HepG2 (cell line): ENCODE measurements around the gene ANKS1B.

Experiments
- EP300 ChIP-seq, 3 experiments: sonication (generic) in 1 of 3; formaldehyde crosslinking in 1 of 3; IDR thresholded peaks; 2 replicates each; pipeline versions ENCODE4 v1.5.1 to v1.6.1; 2011 to 2020; ENCODE audit warnings: low read depth in 2 of 3, low read length in 2 of 3, borderline replicate concordance in 1 of 3, improper control_type of control experiment in 1 of 3, mild to moderate bottlenecking in 1 of 3, missing genetic modification reagents in 1 of 3, moderate library complexity in 1 of 3
- TF ChIP-seq, protein P1 (sequence below): sonication (generic); formaldehyde crosslinking; IDR thresholded peaks from 2 replicates; pipeline ENCODE4 v1.5.0; 2020; ENCODE audit warnings: mild to moderate bottlenecking, missing genetic modification reagents

DNA sequence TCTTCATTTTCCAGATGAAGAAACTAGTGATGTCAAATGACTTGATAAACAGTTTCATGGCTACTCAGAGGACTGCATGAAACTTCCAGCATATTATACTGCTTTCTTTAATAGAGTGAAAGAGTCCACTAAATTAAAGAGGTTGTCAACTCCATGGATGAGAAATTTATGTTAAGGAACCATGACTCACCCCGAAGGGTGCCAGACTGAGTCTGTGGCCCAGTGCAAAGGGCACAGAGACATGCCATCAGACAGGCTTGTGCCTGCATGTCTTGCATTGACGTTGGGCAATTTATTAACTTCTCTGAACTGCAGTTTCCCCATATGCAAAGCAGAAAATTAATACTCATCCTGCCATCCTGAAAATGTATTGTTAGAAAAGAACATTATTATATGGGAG, 957.3 kb downstream of the ANKS1B start:
- no peak for TF ChIP-seq EP300 (IDR thresholded peaks at IDR 0.05; ENCODE audit: low read depth in 2 of 2, low read length in 2 of 2)
- no peak for TF ChIP-seq EP300 (CRISPR knock-in tag; IDR thresholded peaks at IDR 0.05; ENCODE audit: borderline replicate concordance)
- TF ChIP-seq, protein P1, sequence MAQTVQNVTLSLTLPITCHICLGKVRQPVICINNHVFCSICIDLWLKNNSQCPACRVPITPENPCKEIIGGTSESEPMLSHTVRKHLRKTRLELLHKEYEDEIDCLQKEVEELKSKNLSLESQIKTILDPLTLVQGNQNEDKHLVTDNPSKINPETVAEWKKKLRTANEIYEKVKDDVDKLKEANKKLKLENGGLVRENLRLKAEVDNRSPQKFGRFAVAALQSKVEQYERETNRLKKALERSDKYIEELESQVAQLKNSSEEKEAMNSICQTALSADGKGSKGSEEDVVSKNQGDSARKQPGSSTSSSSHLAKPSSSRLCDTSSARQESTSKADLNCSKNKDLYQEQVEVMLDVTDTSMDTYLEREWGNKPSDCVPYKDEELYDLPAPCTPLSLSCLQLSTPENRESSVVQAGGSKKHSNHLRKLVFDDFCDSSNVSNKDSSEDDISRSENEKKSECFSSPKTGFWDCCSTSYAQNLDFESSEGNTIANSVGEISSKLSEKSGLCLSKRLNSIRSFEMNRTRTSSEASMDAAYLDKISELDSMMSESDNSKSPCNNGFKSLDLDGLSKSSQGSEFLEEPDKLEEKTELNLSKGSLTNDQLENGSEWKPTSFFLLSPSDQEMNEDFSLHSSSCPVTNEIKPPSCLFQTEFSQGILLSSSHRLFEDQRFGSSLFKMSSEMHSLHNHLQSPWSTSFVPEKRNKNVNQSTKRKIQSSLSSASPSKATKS (CRISPR knock-in tag): no peak
